NCI-H187 treated with DMSO at 0.1 percent for 48 hours (cell line): ENCODE measurements around the gene ADISSP.

ENCODE experiments used
- DNase-seq: peaks from one replicate; lab custom pipeline; 2025; lab: John Stamatoyannopoulos, UW

Gene ADISSP

GRCh38 chr20:3755269-3755668, 12.3 kb downstream of the ADISSP start:
- no peak for DNase-seq

- no peak for DNase-seq
These were observed 13.3 kb downstream of the ADISSP start for GRCh38 chr20:3754276-3754630.

GRCh38 chr20:3753501-3754275, 13.9 kb downstream of the ADISSP start:
- DNase-seq = no peak

- DNase-seq = peak; percentile 24
These were observed 14.5 kb downstream of the ADISSP start for GRCh38 chr20:3753098-3753497.

GRCh38 chr20:3752386-3752759, 15.2 kb downstream of the ADISSP start:
- no peak for DNase-seq

GRCh38 chr20:3751675-3752385, 15.7 kb downstream of the ADISSP start:
- DNase-seq = no peak

GRCh38 chr20:3751305-3751674, 16.3 kb downstream of the ADISSP start:
- no peak for DNase-seq

- DNase-seq = no peak
These were observed 17.6 kb downstream of the ADISSP start for GRCh38 chr20:3749689-3750531.

- DNase-seq = no peak
These were observed 18.4 kb downstream of the ADISSP start for GRCh38 chr20:3749087-3749688.

GRCh38 chr20:3748073-3748472, 19.5 kb downstream of the ADISSP start:
- no peak for DNase-seq

GRCh38 chr20:3747471-3747870, 20.1 kb downstream of the ADISSP start:
- no peak for DNase-seq

GRCh38 chr20:3745686-3746173, 21.8 kb downstream of the ADISSP start:
- no peak for DNase-seq

- peak; percentile 26 for DNase-seq
These were observed 22.5 kb downstream of the ADISSP start for GRCh38 chr20:3744806-3745685.

- DNase-seq = no peak
These were observed 23.5 kb downstream of the ADISSP start for GRCh38 chr20:3744037-3744436.

- DNase-seq = no peak
These were observed 24.3 kb downstream of the ADISSP start for GRCh38 chr20:3743251-3743650.

- no peak for DNase-seq
These were observed 25.6 kb downstream of the ADISSP start for GRCh38 chr20:3741836-3742458.

- DNase-seq = no peak
These were observed 26.8 kb downstream of the ADISSP start for GRCh38 chr20:3740615-3741301.

GRCh38 chr20:3739926-3740451, 27.6 kb downstream of the ADISSP start:
- no peak for DNase-seq

- no peak for DNase-seq
These were observed 28.3 kb downstream of the ADISSP start for GRCh38 chr20:3739054-3739925.
